Measurements from ENCODE around the gene CHTF8.

CHTF8 gene

DNA sequence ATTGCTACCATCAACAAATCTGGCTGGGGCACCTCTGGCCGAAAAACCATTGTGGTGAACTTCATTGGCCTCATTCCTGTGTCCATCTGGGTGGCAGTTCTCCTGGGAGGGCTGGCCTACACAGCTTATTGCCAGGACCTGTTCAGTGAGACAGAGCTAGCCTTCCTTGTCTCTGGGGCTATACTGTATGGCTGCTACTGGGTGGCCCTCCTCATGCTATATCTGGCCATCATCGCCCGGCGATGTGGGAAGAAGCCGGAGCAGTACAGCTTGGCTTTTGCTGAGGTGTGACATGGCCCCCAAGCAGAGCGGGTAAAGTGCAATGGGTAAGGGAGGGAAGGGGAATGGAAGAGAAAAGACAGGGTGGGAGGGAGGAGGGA is 17.4 kb downstream of the CHTF8 start (continued):
- TF ChIP-seq TRIM28 (IDR thresholded peaks at IDR 0.05; ENCODE audit: borderline replicate concordance, low read length) (no peak), ZNF404 (tag by site-specific recombination; IDR thresholded peaks at IDR 0.05) (no peak), ZBTB1 (tag by site-specific recombination; IDR thresholded peaks at IDR 0.05) (no peak), ZNF366 (tag by site-specific recombination; conservative IDR thresholded peaks at IDR 0.05) (no peak), SCRT2 (tag by site-specific recombination; IDR thresholded peaks at IDR 0.05) (no peak), RBAK (tag by site-specific recombination; IDR thresholded peaks at IDR 0.05) (no peak), ZNF791 (tag by site-specific recombination; IDR thresholded peaks at IDR 0.05) (no peak), HOXA7 (CRISPR knock-in tag; IDR thresholded peaks at IDR 0.05; ENCODE audit: borderline replicate concordance) (no peak)

DNA sequence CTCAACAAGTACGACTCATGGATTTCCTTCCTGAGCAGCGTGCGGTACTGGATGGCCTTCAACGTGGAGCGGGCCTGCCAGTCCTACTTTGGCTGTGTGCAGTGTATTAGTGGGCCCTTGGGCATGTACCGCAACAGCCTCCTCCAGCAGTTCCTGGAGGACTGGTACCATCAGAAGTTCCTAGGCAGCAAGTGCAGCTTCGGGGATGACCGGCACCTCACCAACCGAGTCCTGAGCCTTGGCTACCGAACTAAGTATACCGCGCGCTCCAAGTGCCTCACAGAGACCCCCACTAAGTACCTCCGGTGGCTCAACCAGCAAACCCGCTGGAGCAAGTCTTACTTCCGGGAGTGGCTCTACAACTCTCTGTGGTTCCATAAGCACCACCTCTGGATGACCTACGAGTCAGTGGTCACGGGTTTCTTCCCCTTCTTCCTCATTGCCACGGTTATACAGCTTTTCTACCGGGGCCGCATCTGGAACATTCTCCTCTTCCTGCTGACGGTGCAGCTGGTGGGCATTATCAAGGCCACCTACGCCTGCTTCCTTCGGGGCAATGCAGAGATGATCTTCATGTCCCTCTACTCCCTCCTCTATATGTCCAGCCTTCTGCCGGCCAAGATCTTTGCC is 17.9 kb downstream of the CHTF8 start:
- Histone ChIP-seq H3K27ac (ENCODE audit: extremely low read depth, low read depth, low read length) (no peak overlapping the region), H3K36me3 (ENCODE audit: control insufficient read depth in 2 of 2, insufficient read depth in 1 of 2, low read length in 2 of 2) (peaks cover 0 to 67% of the 10 kb centered on the region in 2 experiments; a peak in 1 of 3 replicates), H3K4me3 (ENCODE audit: low read depth, low read length) (no peak overlapping the region), H3K4me1 (ENCODE audit: control insufficient read depth, insufficient read depth, low read length) (no peaks in the 10 kb centered on the region), H3K9me3 (ENCODE audit: control insufficient read depth, insufficient read depth, low read depth, low read length) (no peaks in the 10 kb centered on the region)
- TF ChIP-seq ZNF701 (tag by site-specific recombination; IDR thresholded peaks at IDR 0.05) (no peak), ZBTB7A (tag by site-specific recombination; IDR thresholded peaks at IDR 0.05; ENCODE audit: low read depth) (no peak), KLF9 (tag by site-specific recombination; IDR thresholded peaks at IDR 0.05; ENCODE audit: low read depth) (no peak)
- ChIA-PET POLR2A (no interaction called here), CTCF (interaction anchor here (0.6 to 5.6 kb wide), 7 partner anchors 10 to 456 kb away, joined by 3 to 57 read pairs (median 7); no protein-coding TSS in a partner anchor)

DNA sequence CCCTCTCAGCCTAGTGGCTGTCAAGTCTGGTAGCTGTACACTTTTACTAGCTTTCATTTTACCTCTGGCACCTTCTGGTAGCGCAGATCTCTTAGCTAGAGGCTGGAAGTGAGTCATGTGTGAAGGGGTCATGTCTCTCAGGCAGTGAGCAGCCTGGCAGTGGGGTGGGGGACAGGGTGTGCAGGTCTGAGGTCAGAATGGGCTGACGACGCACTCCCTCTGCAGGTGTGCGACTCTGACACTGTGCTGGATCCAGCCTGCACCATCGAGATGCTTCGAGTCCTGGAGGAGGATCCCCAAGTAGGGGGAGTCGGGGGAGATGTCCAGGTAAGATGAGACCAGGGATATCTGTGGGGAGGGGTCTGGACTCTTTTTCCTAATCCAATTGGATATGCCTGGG is 19.2 kb downstream of the CHTF8 start:
- Histone ChIP-seq H3K36me3 (ENCODE audit: control insufficient read depth in 2 of 2, insufficient read depth in 1 of 2, low read length in 2 of 2) (peaks cover 0 to 60% of the 10 kb centered on the region in 2 experiments; a peak in 1 of 3 replicates), H3K4me1 (ENCODE audit: control insufficient read depth, insufficient read depth, low read length) (no peaks in the 10 kb centered on the region), H3K4me3 (ENCODE audit: low read depth, low read length) (no peak overlapping the region), H3K27ac (ENCODE audit: extremely low read depth, low read depth, low read length) (no peak overlapping the region), H3K9me3 (ENCODE audit: control insufficient read depth, insufficient read depth, low read depth, low read length) (no peaks in the 10 kb centered on the region)
- CTCF ChIA-PET = interaction anchor here (0.5 to 5.6 kb wide), 24 partner anchors 7 to 583 kb away, joined by 3 to 57 read pairs (median 4); no protein-coding TSS in a partner anchor
- POLR2A ChIA-PET = no interaction called here
- no peak for TF ChIP-seq ZBTB44 (tag by site-specific recombination; IDR thresholded peaks at IDR 0.05)
- no peak for TF ChIP-seq ZNF112 (tag by site-specific recombination; IDR thresholded peaks at IDR 0.05)
- TF ChIP-seq ZNF585B (tag by site-specific recombination; IDR thresholded peaks at IDR 0.05) = no peak
- TF ChIP-seq TRIM28 (IDR thresholded peaks at IDR 0.05; ENCODE audit: borderline replicate concordance, low read length) = no peak
- no peak for TF ChIP-seq ZSCAN23 (tag by site-specific recombination; IDR thresholded peaks at IDR 0.05)
- TF ChIP-seq ZNF830 (tag by site-specific recombination; IDR thresholded peaks at IDR 0.05; ENCODE audit: low read depth) = no peak
- TF ChIP-seq HOXA7 (CRISPR knock-in tag; IDR thresholded peaks at IDR 0.05; ENCODE audit: borderline replicate concordance) = no peak
- TF ChIP-seq MYNN (tag by site-specific recombination; IDR thresholded peaks at IDR 0.05; ENCODE audit: borderline replicate concordance) = no peak
- no peak for TF ChIP-seq ZNF19 (tag by site-specific recombination; IDR thresholded peaks at IDR 0.05; ENCODE audit: low read depth)
- TF ChIP-seq ZNF121 (tag by site-specific recombination; IDR thresholded peaks at IDR 0.05) = no peak

Data from HEK293 (cell line).